Upper lobe of left lung (tissue), 4 donors: ENCODE measurements around the gene CYLD.

ENCODE experiments used
- CTCF ChIP-seq, 6 experiments: fragments of 450-650 bp in 4 of 6; fragments of 200-600 bp in 2 of 6; sonication (generic) in 2 of 6; IDR thresholded peaks; one replicate each; pipeline ENCODE4 v1.5.1; 2016 to 2019; ENCODE audit warnings: antibody characterized with exemption in 6 of 6
- EP300 ChIP-seq, 4 donors: sonication (generic); formaldehyde crosslinking; IDR thresholded peaks; one replicate each; pipeline ENCODE4 v1.5.1; 2017; ENCODE audit warnings: antibody characterized with exemption in 4 of 4, control low read depth in 2 of 4
- POLR2A ChIP-seq, 4 donors: fragments of 450-650 bp; IDR thresholded peaks; one replicate each; pipeline ENCODE4 v1.5.1; 2016 to 2017; ENCODE audit warnings: antibody characterized with exemption in 4 of 4, mild to moderate bottlenecking in 2 of 4
- POLR2AphosphoS5 ChIP-seq, 2 donors: sonication (generic); formaldehyde crosslinking; IDR thresholded peaks; one replicate each; pipeline ENCODE4 v1.5.1; 2017; ENCODE audit warnings: antibody characterized with exemption in 2 of 2

- TF ChIP-seq POLR2AphosphoS5 (IDR thresholded peaks at IDR 0.05), result no peak
- TF ChIP-seq EP300 (IDR thresholded peaks at IDR 0.05), result no peak
- no peak for TF ChIP-seq CTCF (IDR thresholded peaks at IDR 0.05)
- no peak for TF ChIP-seq POLR2A (IDR thresholded peaks at IDR 0.05)
Observed at GRCh38 chr16:50721549-50722404, 20.1 kb upstream of the CYLD start.
